Nasal cavity respiratory epithelium epithelial cell of viscerocranial mucosa (primary cell): ENCODE data around the gene SLC2A2. TPM values are rescaled to one million over a fixed set of nuclear protein-coding genes. Genes with fewer than 3 reads are reported as not detected.

Experiments used
- total RNA-seq: library from RNA; depleted of rRNA; stranded (reverse); fragments of >200 nt; gene quantifications from 2 replicates; pipeline ENCODE4 v1.2.3, GENCODE V29; 2014

Gene SLC2A2
- not detected in 2 replicates for total RNA-seq

GRCh38 chr3:171026597-171027293, at the start of gene SLC2A2:
SLC2A2 (minus strand) TSS chr3:171026720; CDS start chr3:171026670, 50 bp downstream.

Other genes starting within 250 kb of the SLC2A2 start
- gene RPL22L1, start 156.5 kb downstream of the SLC2A2 start, total RNA-seq = 71.6 and 143 TPM in 2 replicates
- gene EIF5A2, start 118.1 kb downstream of the SLC2A2 start, total RNA-seq = 9.2 and 11.0 TPM in 2 replicates